Ramos (cell line): ENCODE data around the gene TNFRSF11A.

Source experiments
- in situ Hi-C: fragments of 300-500 bp; cut with MboI; formaldehyde crosslinking; loops from one replicate; pipeline ENCODE4 v1.14.3; 2022; ENCODE audit warnings: low sequenced_read_pairs; ENCODE audit not compliant: unreplicated experiment

The TNFRSF11A gene

DNA sequence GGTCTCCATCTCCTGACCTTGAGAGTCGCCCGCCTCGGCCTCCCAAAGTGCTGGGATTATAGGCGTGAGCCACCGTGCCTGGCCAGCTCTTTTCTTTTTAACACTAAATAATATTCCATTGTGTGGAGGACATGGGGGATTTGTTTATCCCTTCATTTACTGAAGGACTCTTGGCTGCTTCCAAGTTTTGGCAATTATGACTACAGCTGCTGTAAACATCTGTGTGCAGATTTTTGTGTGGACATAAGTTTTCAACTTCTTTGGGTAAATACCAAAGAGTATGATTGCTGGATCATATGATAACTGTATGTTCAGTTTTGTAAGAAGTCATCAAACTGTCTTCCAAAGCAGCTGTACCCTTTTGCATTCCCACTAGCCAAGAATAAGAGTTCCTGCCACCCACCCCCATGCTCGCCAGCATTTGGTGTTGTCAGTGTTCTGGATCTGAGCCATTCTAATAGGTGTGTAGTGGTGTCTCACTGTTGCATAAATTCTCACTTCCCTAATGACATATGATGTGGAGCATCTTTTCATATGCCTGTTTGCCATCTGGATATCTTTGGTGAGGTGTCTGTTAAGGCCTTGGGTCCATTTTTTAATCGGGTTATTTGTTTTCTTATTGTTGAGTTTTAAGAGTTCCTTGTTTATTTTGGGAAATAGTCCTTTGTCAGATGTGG lies 52.2 kb downstream of the TNFRSF11A start:
- in situ Hi-C loops: no loop called here

DNA sequence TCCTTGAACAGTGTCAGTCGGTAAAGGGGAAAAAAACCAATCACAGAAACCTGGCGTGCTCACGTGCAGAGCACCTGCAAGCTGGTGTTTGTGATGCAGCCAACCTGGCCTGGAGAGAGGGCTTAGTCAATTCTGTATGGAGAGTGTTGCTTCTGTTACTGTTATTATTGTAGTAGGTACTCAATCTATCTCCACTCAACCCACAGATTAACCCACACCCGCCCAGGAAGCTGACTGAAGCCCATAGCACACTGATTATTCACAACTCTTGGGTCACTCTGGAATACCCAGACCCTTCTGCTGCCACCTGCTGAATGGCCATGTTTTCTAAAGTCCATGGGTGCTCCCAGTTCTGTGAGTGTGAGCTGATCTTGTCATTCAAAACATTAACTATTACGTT lies 53.9 kb downstream of the TNFRSF11A start:
- in situ Hi-C loops: no loop called here

DNA sequence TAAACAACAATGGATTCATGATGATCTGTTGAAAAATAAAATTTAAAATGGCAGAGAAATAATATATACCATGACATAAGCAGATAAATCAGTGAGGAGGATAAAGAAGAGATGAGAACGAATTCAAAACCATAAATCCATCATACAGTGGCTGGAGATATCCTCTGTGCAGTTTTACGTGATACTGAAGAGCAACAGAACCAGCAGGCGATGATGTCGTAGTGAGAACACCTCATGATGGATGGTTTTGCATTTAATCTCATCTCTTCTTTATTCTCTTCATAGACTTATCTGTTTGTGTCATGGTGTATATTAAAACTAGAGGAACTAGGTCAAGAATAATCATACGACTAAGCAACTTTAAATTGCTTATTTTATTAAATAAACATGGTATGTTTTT lies 56.3 kb downstream of the TNFRSF11A start:
- in situ Hi-C loops: no loop called here

DNA sequence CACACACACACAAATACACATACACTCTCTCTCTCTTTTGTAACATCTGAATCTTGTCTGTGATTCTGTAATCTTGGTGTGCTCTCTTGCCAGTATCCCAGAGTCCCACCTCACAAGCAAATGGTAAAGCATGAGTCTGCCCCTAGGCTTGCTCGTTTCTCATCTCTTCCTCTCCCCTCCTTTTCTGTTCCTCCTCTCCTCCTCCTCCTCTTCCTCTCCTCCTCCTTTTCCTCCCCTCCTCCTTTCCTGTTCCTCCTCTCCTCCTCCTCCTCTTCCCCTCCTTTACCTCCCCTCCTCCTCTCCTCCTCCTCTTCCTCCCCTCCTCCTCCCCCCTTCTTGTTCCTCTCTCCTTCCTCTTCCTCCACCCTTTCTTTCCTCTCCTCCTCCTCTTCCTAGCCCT lies 59.0 kb downstream of the TNFRSF11A start:
- in situ Hi-C loops: no loop called here

DNA sequence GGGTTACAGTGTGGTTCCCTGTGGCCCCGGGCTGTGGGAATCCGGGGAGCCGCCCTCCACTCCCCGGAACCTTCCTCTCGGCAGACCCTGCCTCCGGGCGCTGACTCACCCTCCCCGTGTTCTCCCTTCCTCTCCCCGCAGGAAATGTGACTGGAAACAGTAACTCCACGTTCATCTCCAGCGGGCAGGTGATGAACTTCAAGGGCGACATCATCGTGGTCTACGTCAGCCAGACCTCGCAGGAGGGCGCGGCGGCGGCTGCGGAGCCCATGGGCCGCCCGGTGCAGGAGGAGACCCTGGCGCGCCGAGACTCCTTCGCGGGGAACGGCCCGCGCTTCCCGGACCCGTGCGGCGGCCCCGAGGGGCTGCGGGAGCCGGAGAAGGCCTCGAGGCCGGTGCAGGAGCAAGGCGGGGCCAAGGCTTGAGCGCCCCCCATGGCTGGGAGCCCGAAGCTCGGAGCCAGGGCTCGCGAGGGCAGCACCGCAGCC lies 59.5 kb downstream of the TNFRSF11A start:
- in situ Hi-C loops: no loop called here

DNA sequence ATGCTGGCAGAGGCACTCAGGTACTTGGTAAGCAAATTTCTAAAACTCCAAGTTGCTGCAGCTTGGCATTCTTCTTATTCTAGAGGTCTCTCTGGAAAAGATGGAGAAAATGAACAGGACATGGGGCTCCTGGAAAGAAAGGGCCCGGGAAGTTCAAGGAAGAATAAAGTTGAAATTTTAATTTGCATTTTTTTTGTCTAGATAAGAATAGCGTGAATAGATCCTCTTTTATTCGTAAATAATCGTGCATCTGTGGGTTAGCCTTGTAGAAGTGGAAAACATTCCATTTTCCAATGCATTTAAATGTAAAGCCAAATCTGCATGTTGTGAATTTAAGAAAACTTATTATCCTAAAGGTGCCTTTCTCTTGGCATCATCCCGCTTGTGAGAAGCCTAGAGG lies 61.0 kb downstream of the TNFRSF11A start:
- in situ Hi-C loops: no loop called here

DNA sequence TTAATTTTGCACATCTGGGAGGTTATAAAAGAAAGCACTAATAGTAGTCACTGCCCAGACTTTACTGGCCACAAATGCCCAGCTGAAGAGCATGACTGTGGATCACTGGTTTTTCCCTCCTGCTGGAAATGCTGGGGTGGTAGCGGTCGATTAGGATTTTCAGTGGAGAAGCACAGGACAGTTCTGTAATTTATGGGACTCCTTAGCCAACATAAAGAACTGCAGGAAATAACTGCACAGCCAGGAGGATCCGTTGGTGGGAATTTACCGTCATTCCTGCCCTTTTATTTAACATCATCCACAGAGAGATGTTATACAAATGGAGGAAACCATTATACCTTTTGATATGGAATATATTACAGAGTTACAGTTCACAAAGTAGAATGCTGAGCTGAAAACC lies 61.5 kb downstream of the TNFRSF11A start:
- in situ Hi-C loops: no loop called here

DNA sequence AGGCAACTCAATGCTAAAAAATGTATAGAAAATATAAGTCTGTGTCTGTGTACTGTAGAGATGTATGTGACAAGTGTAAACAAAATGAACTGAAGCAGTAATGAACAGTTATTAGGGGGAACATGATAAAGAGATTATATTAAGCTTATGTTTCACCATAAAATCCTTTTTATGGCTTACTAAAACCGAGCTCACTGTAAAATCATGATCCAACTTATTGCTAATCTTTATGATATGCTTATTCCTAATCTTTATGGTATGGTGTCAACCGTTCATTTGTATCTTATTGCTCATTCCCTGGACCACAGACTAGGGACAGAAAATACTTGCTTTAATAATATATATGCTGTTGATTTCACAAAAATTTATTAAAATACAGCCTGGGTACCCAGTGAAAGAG lies 62.1 kb downstream of the TNFRSF11A start:
- in situ Hi-C loops: no loop called here

DNA sequence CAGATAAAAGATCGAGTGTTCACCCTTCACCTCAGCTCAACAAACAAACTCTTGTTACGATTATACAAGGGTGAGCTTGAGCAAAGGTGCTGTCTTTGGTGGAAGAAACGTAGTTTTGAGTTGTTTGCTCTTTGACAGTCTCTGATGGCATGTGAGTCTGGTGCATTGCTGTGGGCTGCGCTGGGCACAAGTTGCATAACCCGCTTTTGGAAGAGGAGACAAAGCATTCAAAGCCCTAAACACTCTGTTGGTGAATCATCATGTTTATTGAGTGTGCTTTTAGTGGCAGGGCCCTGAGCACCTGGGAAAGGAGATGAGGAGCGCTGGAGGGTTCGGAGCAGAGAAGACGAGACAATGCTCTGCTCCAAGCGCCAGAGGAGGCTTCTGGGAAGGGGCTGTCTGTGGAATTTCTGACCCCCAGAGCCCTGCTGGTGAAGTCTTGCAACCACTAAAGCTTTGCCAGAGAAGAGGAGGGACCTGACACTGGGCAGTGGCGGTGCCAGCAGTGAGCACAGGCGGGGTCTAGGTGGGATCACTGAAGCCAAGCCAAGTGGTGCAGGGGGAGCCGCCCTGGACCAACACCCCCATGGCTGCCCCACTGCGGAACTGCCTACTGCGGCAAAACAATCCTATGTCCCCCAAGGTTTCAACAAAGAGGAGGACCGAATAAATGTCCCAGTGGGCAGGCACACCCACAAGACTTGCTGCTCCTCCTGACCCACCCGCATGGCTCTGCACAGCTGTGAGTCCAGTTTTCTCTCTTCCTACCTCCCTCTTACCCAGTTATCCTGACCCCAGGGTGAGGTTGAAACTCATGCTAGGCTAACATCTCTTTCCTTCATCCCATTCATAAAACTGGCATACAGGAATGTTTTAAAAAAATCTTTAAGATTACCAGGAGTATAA lies 64.0 kb downstream of the TNFRSF11A start:
- in situ Hi-C loops: no loop called here

DNA sequence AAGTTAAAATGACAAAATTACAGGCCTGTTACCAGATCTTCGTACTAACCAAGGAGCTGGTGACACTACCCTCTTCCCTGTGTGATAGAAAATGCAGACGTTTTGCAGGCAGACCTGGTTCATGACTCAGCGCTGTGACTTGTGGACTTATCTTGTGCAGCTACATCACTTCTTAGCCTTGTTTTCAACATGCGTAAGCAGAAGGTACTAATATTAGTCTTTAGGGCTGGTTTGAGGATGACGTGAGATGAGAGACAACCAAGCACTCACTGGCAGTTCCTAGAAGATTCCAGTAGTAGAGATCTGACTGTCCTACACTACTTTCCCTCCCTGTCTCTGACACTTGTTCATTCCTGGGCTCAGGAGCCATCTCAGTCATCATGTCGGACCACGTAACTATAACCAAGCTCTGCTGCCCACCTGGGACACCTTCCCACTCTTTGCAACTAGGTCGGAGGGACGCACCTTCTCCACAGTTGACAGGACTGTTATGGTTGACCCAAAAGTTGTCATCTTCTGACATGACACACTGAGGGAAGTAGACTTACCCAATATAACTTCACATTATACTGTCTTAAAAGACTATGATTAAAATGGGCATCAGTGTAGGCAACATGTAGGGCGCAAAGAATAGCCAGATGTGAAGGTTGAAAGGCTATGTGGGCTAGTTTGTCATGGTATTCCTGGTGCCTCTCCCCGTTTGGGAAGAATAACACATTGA lies 64.8 kb downstream of the TNFRSF11A start:
- in situ Hi-C loops: no loop called here

DNA sequence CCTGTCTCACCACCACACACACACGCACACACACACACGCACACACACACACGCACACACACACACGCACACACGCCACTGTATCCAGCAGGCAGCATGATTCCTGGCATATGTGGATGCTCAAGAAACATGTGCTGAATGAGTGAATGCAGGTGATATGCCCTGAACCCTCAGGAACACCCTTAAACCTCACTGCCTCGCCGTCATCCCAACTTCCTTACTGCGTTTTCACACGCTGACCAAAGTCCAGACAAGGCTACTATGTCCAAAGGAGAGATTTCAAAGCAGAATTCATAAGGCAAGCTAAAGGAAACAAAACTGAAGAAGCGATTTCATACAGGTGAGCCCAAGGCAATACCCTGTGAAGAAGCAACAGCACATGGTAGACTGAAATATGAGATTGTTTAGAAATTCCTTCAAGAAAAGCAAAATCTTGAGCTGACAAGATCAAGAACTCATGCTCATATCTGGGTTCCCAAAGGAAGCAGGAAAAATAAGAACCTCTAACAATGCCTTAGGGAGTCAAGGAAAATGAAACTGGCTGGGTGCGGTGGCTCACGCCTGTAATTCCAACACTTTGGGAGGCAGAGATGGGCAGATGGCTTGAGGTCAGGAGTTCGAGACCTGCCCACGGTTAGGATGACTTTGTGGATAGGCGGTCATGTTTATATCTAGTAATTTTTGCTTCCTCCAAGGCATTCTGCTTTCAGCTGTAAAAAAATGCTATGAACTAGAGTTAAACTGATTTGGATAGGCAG lies 69.1 kb downstream of the TNFRSF11A start:
- in situ Hi-C loops: no loop called here

DNA sequence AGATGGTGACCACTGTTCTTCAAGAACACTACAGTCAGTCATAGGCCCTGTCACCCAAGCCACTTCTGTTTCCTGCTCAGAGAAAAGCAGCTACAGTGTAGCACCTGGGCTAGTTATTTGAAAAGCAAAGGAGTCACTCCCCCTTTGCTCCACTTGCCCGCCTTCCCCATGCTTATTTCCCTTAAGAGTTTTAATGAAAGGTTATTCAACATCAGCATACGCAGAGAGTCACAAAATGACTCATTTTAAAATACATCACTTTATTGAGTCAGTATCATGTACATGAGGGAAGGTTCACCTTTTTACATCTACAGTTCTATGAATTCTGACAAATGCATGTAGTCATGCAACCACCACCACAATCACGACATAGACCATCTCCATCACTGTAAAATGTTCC lies 71.3 kb downstream of the TNFRSF11A start:
- in situ Hi-C loops: no loop called here

DNA sequence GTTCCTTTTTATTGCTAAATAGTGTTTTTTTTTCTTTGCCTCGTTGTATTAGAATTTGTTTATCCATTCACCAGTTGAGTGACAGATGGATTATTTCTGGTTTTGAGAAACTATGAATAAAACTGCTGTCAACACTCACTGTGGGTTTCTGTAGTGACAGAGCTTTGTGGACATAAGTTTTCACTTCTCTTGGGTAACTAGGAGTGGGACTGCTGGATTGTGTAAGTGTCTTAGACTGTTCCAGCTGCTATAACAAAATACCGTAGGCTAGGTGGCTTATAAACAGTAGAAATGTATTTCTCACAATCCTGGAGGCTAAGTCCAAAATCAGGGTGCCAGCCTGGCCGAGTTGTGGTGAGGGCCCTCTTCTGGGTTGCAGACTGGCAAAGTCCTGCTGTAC lies 71.9 kb downstream of the TNFRSF11A start:
- in situ Hi-C loops: no loop called here

DNA sequence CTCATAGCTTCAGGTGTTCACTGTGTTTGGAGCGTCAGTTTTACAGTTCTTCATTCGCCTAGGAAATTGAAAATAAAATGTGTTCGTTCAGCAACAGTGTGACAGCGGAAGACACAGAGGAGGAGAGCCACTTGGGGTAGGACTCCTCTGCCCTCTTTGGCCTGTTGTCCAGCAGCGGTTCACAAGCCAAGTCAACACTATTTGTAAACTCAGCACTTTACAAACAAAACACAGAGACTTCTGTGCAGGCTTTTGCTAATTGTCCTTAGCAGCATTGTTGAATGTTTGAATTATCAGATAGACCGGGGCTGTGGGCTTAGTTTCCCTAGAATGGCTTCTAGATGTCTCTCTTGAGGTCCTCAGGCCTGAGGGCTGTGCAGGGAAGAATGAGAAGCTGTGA lies 73.2 kb downstream of the TNFRSF11A start:
- in situ Hi-C loops: no loop called here

DNA sequence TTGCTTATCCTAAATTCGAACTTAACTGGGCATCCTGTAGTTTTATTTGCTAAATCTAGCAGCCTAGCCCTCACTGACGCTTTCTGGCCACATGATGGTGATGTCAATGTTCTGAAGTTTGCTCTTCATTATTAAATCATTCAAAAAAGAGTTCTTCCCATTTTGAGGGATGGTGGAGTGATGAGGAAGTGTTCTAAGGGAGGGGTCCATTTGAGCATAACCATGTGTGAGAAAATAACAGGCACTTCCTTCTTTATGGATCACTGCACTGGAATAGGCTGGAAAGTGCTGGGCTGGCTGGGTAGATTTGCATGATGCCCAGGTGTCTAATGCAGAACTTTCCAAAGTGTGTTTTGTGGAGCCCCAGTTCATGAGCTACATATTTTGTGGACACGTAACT lies 74.2 kb downstream of the TNFRSF11A start:
- in situ Hi-C loops: no loop called here

DNA sequence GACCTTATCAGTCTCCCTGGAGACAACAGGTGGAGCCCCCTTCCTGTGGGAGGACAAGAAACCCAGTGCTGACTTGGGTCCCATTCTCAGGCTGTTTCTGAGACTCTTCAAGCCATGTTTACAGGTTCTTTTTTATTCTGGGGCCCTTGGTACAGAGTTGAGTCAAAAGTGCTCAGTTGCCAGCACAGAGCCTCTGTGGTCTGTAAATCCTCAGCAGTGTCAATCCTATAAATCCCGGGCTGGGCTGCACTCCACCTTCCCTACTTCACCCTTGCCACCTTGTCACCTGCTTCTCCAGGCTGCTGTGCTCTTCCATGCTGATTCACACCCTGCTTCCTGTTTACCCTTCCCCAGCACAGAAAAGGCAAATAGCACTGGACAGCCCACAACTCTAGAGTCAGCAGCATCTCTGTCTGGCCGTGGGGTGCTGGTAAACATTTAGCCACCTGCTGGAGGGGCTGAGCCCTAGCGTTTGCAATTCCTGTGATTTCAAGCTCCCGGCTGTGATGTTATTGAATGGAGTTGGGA lies 74.7 kb downstream of the TNFRSF11A start:
- in situ Hi-C loops: no loop called here

DNA sequence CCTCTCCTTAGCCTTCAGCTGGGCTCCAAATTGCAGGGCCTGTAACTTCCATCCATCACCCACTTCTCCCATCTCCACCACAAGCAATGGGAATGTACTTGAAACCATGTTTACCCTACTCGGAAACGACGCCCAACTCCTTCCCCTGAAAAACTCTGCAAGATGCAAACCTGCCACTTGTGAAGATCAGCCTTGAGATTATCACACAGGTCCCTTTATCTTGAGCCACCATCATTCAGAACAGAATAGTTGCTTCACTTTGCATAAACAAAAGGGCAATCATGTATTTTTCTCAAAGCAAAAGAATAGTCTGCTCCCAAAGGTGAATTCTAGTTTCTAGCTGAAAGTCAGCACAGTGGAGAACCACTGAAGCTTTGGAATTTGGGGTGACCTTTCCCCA lies 75.8 kb downstream of the TNFRSF11A start:
- in situ Hi-C loops: no loop called here

DNA sequence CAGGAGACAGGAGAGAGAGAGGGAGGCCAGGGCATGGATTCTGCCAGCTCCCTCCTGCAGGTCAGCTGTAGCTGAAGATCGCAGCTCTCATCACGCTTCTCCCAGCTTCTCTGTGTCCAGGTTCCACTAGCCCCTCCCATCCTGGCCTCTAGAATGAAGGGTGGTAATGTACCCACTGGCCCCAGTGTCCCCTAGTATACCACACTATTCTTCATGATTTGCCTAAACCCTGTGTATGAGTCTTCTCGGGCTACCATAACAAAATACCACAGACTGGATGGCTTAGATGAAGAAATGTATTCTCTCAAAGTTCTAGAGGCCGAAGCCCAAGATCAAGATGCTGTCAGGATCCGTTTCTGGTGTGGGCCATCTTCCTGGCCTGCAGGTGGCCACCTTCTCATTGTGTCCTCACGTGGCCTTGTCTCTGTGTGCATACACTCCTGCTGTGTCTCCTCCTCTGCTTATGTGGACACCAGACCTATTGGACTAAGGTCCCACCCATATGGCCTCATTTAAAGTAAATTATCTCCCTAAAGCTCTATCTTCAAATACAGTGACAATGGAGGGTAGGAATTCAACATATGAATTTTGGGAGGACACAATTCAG lies 77.3 kb downstream of the TNFRSF11A start:
- in situ Hi-C loops: no loop called here

DNA sequence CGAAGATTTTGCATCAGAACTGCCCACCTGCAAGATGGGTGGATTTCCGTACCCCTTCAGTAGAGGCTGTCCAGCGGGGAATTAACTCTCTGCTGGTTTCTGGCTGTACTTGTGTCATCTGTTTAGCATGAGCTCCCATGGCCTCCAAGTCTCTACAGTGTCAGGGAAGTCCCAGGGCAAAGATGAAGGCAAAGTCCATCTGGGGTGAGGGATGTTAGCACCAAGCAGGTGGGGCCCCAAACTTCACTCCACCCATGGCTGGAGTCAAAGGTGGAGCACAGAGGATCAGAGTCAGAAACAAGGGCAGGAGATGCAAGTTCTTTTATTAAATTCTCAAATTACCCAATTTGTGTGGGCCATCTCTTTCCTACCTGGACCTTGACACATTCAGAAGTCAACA lies 78.0 kb downstream of the TNFRSF11A start:
- in situ Hi-C loops: no loop called here

DNA sequence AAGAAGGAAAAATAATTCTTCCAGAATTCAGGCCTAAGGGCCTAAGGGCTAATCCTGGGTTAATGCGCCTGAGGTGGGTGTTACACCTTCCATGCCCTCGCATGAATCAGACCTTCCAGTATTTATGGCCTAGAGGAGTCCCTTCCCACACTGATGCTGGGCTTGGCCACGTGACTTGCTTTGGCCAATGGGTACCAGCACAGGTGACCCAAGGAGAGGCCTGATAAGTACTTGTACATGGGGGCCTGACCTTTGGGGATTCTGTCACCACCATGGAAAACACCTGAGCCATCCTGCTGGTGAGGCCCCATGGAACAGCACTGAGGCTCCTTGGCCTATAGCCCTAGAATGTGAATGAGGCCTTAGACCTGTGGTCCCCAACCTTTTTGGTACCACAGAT lies 79.8 kb downstream of the TNFRSF11A start:
- in situ Hi-C loops: no loop called here
